ENCODE measurements around the gene TPST1.
"Not testable (repeated sequence)": the region's sequence is repeated elsewhere in the genome, so short reads cannot be mapped to it uniquely, and the experiment has no call there.

Gene TPST1

GRCh38 chr7:66339141-66339540 lies 134.0 kb downstream of the TPST1 start:
- DNase-seq, result no peak

- DNase-seq, result no peak
These were observed 139.0 kb downstream of the TPST1 start for GRCh38 chr7:66344166-66344565.

- DNase-seq, result no peak
These were observed 143.4 kb downstream of the TPST1 start for GRCh38 chr7:66348531-66348930.

GRCh38 chr7:66348959-66349358 lies 143.8 kb downstream of the TPST1 start:
- DNase-seq, result no peak

GRCh38 chr7:66352071-66352470 lies 146.9 kb downstream of the TPST1 start:
- no peak for DNase-seq

- DNase-seq, result no peak
These were observed 148.4 kb downstream of the TPST1 start for GRCh38 chr7:66353547-66353946.

GRCh38 chr7:66355756-66356155 lies 150.6 kb downstream of the TPST1 start:
- DNase-seq, result no peak

GRCh38 chr7:66356277-66356721 lies 151.2 kb downstream of the TPST1 start:
- no peak for DNase-seq

GRCh38 chr7:66357087-66357486 lies 152.0 kb downstream of the TPST1 start:
- DNase-seq, result no peak

GRCh38 chr7:66359656-66360211 lies 154.6 kb downstream of the TPST1 start:
- no peak for DNase-seq

GRCh38 chr7:66362136-66362535 lies 157.0 kb downstream of the TPST1 start:
- no peak for DNase-seq

GRCh38 chr7:66363635-66364034 lies 158.5 kb downstream of the TPST1 start:
- DNase-seq, result no peak

- DNase-seq, result not testable (repeated sequence)
These were observed 159.9 kb downstream of the TPST1 start for GRCh38 chr7:66365031-66365430.

- no peak for DNase-seq
These were observed 166.1 kb downstream of the TPST1 start for GRCh38 chr7:66371096-66371824.

- not testable (repeated sequence) for DNase-seq
These were observed 169.2 kb downstream of the TPST1 start for GRCh38 chr7:66374141-66374840.

- DNase-seq, result no peak
These were observed 171.3 kb downstream of the TPST1 start for GRCh38 chr7:66376264-66376945.

- no peak for DNase-seq
These were observed 171.9 kb downstream of the TPST1 start for GRCh38 chr7:66377045-66377444.

GRCh38 chr7:66377714-66378113 lies 172.6 kb downstream of the TPST1 start:
- DNase-seq, result no peak

- DNase-seq, result no peak
These were observed 174.5 kb downstream of the TPST1 start for GRCh38 chr7:66379542-66380160.

- DNase-seq, result no peak
These were observed 175.2 kb downstream of the TPST1 start for GRCh38 chr7:66380272-66380888.

GRCh38 chr7:66382182-66382923 lies 177.2 kb downstream of the TPST1 start:
- peak in 1 of 2 experiments; percentile 17 for DNase-seq

Data from NCI-H526 (cell line).